Myocyte (in vitro differentiated cells): ENCODE results near the gene ZBTB21. TPM values are rescaled to one million over a fixed set of nuclear protein-coding genes. Genes with fewer than 3 reads are reported as not detected.

Experiments
- DNase-seq: peaks from one replicate; pipeline ENCODE4 v3.0.0-alpha.2; 2012; ENCODE audit warnings: low read depth
- polyA plus RNA-seq: library from polyadenylated mRNA; unstranded; fragments of >200 nt; gene quantifications from one replicate; pipeline ENCODE4 v1.2.1, GENCODE V29; 2012; ENCODE audit warnings: missing spikeins
- total RNA-seq: library from RNA; depleted of rRNA; stranded (reverse); fragments of >200 nt; gene quantifications from 2 replicates; pipeline ENCODE4 v1.2.3, GENCODE V29; 2014

The ZBTB21 gene
- 7.3 and 8.0 TPM in 2 replicates for total RNA-seq
- 3.5 TPM for polyA plus RNA-seq

- peak; percentile 99 for DNase-seq
Measured at GRCh38 chr21:42009831-42010506, at the start of gene ZBTB21. Gene ZBTB21, minus strand, starts transcription at chr21:42010360. Its CDS starts 16,265 bp downstream, at chr21:41994095.

- no peak for DNase-seq
Measured at GRCh38 chr21:42059721-42060120, 49.6 kb upstream of the ZBTB21 start.

- no peak for DNase-seq
Measured at GRCh38 chr21:42059141-42059540, 49.0 kb upstream of the ZBTB21 start.

- no peak for DNase-seq
Measured at GRCh38 chr21:42058631-42059111, 48.5 kb upstream of the ZBTB21 start.

- DNase-seq, result no peak
Measured at GRCh38 chr21:42057851-42058437, 47.8 kb upstream of the ZBTB21 start.

GRCh38 chr21:42056996-42057689 lies 47.0 kb upstream of the ZBTB21 start:
- DNase-seq, result peak; percentile 43

GRCh38 chr21:42056468-42056867 lies 46.3 kb upstream of the ZBTB21 start:
- DNase-seq, result no peak

- DNase-seq, result no peak
Measured at GRCh38 chr21:42055425-42055824, 45.3 kb upstream of the ZBTB21 start.

- DNase-seq, result no peak
Measured at GRCh38 chr21:42051788-42052187, 41.6 kb upstream of the ZBTB21 start.

GRCh38 chr21:42049578-42050430 lies 39.6 kb upstream of the ZBTB21 start:
- no peak for DNase-seq

- no peak for DNase-seq
Measured at GRCh38 chr21:42048870-42049577, 38.9 kb upstream of the ZBTB21 start.

- peak; percentile 94 for DNase-seq
Measured at GRCh38 chr21:42047821-42048613, 37.9 kb upstream of the ZBTB21 start.

GRCh38 chr21:42044871-42045495 lies 34.8 kb upstream of the ZBTB21 start:
- DNase-seq, result no peak

- no peak for DNase-seq
Measured at GRCh38 chr21:42043961-42044360, 33.8 kb upstream of the ZBTB21 start.

- DNase-seq, result no peak
Measured at GRCh38 chr21:42043201-42043895, 33.2 kb upstream of the ZBTB21 start.

GRCh38 chr21:42042651-42043050 lies 32.5 kb upstream of the ZBTB21 start:
- DNase-seq, result no peak

- DNase-seq, result no peak
Measured at GRCh38 chr21:42041711-42042110, 31.6 kb upstream of the ZBTB21 start.

- no peak for DNase-seq
Measured at GRCh38 chr21:42041246-42041645, 31.1 kb upstream of the ZBTB21 start.
